VCaP (cell line): ENCODE data around the gene NT5DC1.

Source experiments
- H3K27ac ChIP-seq: fragments of 450-650 bp; 2 replicates; pipeline ENCODE4 v1.5.1; 2017
- CTCF ChIP-seq: fragments of 450-650 bp; conservative IDR thresholded peaks from 2 replicates; pipeline ENCODE4 v1.5.1; 2017; ENCODE audit warnings: mild to moderate bottlenecking, moderate library complexity

NT5DC1 gene

GRCh38 chr6:116267836-116268588, 167.4 kb downstream of the NT5DC1 start:
- TF ChIP-seq CTCF = no peak
- no peak overlapping the region for H3K27ac ChIP-seq

DNA sequence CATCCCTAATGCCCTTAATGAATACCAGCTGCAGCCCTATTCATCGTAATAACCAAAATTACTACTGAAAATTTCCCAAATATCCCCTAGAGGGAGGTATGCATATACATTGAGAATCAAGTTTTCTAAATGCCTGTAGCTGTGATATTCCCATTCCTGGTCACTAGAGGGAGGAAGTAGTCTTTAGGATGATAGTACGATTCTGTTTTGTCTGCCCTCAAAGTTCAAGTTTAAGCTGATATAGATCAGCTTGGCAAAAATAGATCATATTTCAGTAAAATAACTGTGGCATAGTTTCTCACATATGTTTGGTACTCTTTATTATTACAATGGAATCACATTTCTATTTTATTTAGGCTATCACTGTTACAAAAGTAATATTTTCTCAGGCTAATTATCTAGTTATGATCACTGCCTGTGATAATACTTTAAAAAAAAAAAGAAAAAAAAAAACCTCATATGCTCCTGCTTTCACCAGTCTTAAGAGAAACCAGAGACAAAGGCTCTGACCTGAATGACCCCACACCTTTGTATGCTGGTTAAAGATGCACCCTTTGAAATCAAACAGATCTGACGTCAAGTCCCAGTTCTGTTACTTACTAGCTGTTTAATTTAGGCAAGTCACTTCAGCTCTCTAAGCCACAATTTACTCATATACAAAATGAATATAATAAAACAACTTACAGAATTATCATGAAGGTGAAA, 168.1 kb downstream of the NT5DC1 start:
- H3K27ac ChIP-seq = no peak overlapping the region
- peak; percentile 90 for TF ChIP-seq CTCF

DNA sequence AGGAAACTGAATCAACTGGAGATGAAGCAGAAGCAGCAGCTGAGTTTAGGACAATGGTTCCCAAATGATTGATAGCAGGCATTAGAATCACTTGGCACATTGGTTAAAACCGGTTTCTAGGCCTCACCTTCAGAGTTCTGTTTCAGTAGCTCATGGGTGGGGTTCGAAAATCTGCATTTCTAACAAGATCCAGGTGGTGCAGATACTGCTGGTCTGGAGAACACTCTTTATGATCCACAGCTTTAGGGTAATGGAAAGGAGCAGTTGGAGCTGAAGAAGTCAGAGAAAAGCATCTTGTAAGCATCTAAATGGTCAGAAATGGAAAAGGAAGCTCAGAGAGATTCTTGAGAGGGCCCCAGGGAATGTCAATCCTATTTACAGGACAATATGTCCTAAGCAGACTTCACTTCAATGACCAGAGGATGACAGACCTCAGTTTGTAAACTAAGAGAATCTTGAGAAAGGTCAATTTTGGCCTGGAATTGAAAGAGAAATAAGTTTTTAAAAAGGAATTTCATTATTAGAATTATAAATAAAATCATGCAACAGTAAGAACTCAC, 170.6 kb downstream of the NT5DC1 start:
- TF ChIP-seq CTCF = no peak
- H3K27ac ChIP-seq = no peak overlapping the region

- no peak for TF ChIP-seq CTCF
- H3K27ac ChIP-seq = peak overlapping the region; percentile 96
These were observed 176.5 kb downstream of the NT5DC1 start for GRCh38 chr6:116277124-116277523.

GRCh38 chr6:116278481-116278829, 177.8 kb downstream of the NT5DC1 start:
- TF ChIP-seq CTCF = no peak
- peak overlapping the region; percentile 96 for H3K27ac ChIP-seq

DNA sequence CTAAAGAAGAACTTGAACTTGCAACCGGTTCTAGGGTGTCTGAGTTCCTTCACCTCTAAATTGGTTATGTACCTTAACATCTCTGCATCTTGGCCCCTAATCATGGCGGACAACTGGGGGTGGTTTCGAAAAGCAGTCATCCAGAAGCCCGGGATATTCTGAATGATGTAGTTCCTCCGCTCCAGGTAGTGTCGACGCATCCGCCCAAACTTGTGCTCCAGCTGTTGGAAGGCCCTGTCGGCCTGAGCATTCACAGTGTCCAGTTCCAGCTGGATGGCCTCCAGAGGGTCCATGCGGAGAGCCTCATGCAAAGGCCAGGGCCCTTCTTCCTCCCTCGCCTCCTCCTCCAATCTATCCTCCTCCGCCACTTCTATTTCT, 178.2 kb downstream of the NT5DC1 start:
- TF ChIP-seq CTCF = no peak
- peak overlapping the region; percentile 96 for H3K27ac ChIP-seq
